ENCODE measurements around the gene GALM. TPM values are rescaled to one million over a fixed set of nuclear protein-coding genes. Genes with fewer than 3 reads are reported as not detected.

Gene GALM
- total and polyA plus RNA-seq, 2 of the 13 experiments (the other 11 are each of a cell fraction or from before 2014, with no cell fraction given): 65.5 to 90.0 TPM

DNA sequence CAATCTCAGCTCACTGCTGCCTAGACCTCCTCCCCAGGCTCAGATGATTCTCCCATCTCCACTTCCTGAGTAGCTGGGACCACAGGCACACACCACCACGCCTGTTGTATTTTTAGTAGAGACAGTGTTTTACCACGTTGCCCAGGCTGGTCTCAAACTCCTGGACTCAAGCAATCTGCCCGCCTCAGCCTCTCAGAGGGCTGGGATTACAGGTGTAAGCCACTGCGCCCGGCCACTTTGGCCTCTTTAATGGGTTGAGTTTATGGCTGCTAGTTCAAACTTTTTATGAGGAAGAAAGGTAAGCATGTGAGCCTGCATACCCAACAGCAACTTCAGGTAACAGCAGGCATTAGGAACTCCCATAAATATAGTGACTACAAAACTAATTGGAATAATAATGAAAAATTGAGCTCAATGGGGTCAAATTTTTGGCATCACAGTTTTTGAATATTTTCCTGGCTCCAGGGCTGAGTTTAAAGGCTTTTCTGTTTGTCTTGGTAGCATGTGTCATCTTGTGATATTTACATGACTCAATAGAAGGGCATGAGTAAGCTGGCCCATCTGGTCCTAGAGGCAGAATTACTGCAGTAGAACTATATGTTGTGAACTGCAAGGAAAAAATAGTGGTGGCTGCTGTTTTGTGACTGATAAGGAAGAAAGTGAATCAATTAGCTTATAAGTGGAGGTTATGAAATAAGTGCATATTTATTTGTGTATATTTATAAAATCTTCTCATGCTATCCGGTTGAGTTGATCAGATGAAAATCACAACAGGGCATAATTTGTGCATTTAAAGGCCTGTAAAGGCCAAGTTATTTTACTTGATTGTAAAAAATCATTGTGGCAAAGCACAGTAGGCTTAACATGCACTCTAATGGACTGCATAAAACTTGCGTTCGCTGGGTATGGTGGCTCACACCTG is 24.8 kb downstream of the GALM start (continued):
- no peak for TF ChIP-seq MAFK (conservative IDR thresholded peaks at IDR 0.05 in 1 of 2, IDR thresholded peaks at IDR 0.05 in 1 of 2; ENCODE audit: low read length in 2 of 2)
- TF ChIP-seq ZNF746 (CRISPR knock-in tag; IDR thresholded peaks at IDR 0.05): no peak
- TF ChIP-seq, protein P1, sequence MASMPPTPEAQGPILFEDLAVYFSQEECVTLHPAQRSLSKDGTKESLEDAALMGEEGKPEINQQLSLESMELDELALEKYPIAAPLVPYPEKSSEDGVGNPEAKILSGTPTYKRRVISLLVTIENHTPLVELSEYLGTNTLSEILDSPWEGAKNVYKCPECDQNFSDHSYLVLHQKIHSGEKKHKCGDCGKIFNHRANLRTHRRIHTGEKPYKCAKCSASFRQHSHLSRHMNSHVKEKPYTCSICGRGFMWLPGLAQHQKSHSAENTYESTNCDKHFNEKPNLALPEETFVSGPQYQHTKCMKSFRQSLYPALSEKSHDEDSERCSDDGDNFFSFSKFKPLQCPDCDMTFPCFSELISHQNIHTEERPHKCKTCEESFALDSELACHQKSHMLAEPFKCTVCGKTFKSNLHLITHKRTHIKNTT (CRISPR knock-in tag; IDR thresholded peaks at IDR 0.05): no peak
- peak; percentile 74; the same call in 1 of the 2 replicates for TF ChIP-seq FOSL1 (CRISPR knock-in tag; IDR thresholded peaks at IDR 0.05; ENCODE audit: borderline replicate concordance)
- no peak for TF ChIP-seq RBM22 (optimal IDR thresholded peaks at IDR 0.05; ENCODE audit: low read length)
- no peak for TF ChIP-seq CBFB (CRISPR knock-in tag; IDR thresholded peaks at IDR 0.05)
- TF ChIP-seq, protein P2, sequence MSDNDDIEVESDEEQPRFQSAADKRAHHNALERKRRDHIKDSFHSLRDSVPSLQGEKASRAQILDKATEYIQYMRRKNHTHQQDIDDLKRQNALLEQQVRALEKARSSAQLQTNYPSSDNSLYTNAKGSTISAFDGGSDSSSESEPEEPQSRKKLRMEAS (IDR thresholded peaks at IDR 0.05): 0 out of 2 replicates have a peak, but pooled peaks have one; percentile 39
- 0 out of 2 replicates have a peak, but pooled peaks have one; percentile 51 for TF ChIP-seq ZSCAN9 (CRISPR knock-in tag; IDR thresholded peaks at IDR 0.05; ENCODE audit: borderline replicate concordance)
- TF ChIP-seq, protein P3, sequence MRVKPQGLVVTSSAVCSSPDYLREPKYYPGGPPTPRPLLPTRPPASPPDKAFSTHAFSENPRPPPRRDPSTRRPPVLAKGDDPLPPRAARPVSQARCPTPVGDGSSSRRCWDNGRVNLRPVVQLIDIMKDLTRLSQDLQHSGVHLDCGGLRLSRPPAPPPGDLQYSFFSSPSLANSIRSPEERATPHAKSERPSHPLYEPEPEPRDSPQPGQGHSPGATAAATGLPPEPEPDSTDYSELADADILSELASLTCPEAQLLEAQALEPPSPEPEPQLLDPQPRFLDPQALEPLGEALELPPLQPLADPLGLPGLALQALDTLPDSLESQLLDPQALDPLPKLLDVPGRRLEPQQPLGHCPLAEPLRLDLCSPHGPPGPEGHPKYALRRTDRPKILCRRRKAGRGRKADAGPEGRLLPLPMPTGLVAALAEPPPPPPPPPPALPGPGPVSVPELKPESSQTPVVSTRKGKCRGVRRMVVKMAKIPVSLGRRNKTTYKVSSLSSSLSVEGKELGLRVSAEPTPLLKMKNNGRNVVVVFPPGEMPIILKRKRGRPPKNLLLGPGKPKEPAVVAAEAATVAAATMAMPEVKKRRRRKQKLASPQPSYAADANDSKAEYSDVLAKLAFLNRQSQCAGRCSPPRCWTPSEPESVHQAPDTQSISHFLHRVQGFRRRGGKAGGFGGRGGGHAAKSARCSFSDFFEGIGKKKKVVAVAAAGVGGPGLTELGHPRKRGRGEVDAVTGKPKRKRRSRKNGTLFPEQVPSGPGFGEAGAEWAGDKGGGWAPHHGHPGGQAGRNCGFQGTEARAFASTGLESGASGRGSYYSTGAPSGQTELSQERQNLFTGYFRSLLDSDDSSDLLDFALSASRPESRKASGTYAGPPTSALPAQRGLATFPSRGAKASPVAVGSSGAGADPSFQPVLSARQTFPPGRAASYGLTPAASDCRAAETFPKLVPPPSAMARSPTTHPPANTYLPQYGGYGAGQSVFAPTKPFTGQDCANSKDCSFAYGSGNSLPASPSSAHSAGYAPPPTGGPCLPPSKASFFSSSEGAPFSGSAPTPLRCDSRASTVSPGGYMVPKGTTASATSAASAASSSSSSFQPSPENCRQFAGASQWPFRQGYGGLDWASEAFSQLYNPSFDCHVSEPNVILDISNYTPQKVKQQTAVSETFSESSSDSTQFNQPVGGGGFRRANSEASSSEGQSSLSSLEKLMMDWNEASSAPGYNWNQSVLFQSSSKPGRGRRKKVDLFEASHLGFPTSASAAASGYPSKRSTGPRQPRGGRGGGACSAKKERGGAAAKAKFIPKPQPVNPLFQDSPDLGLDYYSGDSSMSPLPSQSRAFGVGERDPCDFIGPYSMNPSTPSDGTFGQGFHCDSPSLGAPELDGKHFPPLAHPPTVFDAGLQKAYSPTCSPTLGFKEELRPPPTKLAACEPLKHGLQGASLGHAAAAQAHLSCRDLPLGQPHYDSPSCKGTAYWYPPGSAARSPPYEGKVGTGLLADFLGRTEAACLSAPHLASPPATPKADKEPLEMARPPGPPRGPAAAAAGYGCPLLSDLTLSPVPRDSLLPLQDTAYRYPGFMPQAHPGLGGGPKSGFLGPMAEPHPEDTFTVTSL (CRISPR knock-in tag; IDR thresholded peaks at IDR 0.05; ENCODE audit: borderline replicate concordance): peak; percentile 83; the same call in 1 of the 2 replicates
- no peak for TF ChIP-seq MED8 (CRISPR knock-in tag; IDR thresholded peaks at IDR 0.05; ENCODE audit: insufficient replicate concordance)
- TF ChIP-seq FOXP1 (IDR thresholded peaks at IDR 0.05): no peak
- TF ChIP-seq FOXP1 (CRISPR knock-in tag; IDR thresholded peaks at IDR 0.05): peak; percentile 70
- no peak for TF ChIP-seq ZNF766 (CRISPR knock-in tag; IDR thresholded peaks at IDR 0.05; ENCODE audit: borderline replicate concordance)
- TF ChIP-seq NCOA2 (CRISPR knock-in tag; IDR thresholded peaks at IDR 0.05): peak; percentile 55; the same call in 1 of the 2 replicates
- TF ChIP-seq ZNF34 (CRISPR knock-in tag; IDR thresholded peaks at IDR 0.05; ENCODE audit: borderline replicate concordance): no peak
- TF ChIP-seq RNF2 (conservative IDR thresholded peaks at IDR 0.05; ENCODE audit: low read depth): no peak
- peak; percentile 18; the same call in 1 of the 2 replicates for TF ChIP-seq FOXO1 (CRISPR knock-in tag; IDR thresholded peaks at IDR 0.05)
- no peak for TF ChIP-seq AKAP8 (CRISPR knock-in tag; IDR thresholded peaks at IDR 0.05)
- TF ChIP-seq, protein P4, sequence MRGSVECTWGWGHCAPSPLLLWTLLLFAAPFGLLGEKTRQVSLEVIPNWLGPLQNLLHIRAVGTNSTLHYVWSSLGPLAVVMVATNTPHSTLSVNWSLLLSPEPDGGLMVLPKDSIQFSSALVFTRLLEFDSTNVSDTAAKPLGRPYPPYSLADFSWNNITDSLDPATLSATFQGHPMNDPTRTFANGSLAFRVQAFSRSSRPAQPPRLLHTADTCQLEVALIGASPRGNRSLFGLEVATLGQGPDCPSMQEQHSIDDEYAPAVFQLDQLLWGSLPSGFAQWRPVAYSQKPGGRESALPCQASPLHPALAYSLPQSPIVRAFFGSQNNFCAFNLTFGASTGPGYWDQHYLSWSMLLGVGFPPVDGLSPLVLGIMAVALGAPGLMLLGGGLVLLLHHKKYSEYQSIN (CRISPR knock-in tag; IDR thresholded peaks at IDR 0.05; ENCODE audit: borderline replicate concordance): no peak
- TF ChIP-seq DNMT1 (CRISPR knock-in tag; IDR thresholded peaks at IDR 0.05): no peak
- TF ChIP-seq ZNF124 (CRISPR knock-in tag; IDR thresholded peaks at IDR 0.05): no peak
- no peak for TF ChIP-seq ZMYM3 (CRISPR knock-in tag; IDR thresholded peaks at IDR 0.05)

Measured in HepG2 (cell line).